Body of pancreas (tissue), 4 donors: ENCODE results near the gene PSMG4.

Experiments used
- CTCF ChIP-seq, 7 experiments: fragments of 450-650 bp in 4 of 7; fragments of 200-600 bp in 3 of 7; sonication (generic) in 3 of 7; IDR thresholded peaks; one replicate each; pipeline ENCODE4 v1.5.1; 2016 to 2019; ENCODE audit warnings: antibody characterized with exemption in 7 of 7
- POLR2A ChIP-seq, 3 donors: fragments of 450-650 bp; IDR thresholded peaks; one replicate each; pipeline ENCODE4 v1.6.1; 2016; ENCODE audit warnings: antibody characterized with exemption in 3 of 3, mild to moderate bottlenecking in 2 of 3

DNA sequence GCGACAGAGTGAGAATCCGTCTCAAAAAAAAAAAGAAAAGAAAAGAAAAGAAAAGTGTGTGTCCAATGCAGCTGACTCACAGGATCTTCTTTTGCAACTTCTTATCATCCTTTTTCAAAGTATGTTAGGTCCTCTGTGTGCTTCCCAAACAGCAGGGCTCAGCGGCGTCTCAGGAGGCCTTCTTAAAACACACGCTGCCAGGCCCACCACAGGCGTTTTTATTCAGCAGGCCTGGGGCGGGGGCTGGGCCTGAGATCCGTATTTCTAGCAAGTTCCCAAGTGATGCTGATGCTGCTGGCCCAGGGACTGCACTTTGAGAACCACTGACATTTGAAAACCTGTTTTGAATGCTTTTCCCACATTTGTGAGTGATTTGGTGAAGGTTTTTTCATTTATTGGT is 57.1 kb downstream of the PSMG4 start:
- no peak for TF ChIP-seq POLR2A (IDR thresholded peaks at IDR 0.05)
- no peak for TF ChIP-seq CTCF (IDR thresholded peaks at IDR 0.05)
